H1 (cell line): ENCODE results near the gene ZNF598. TPM values are rescaled to one million over a fixed set of nuclear protein-coding genes. Genes with fewer than 3 reads are reported as not detected.
"Not testable (repeated sequence)": the region's sequence is repeated elsewhere in the genome, so short reads cannot be mapped to it uniquely, and the experiment has no call there.

Experiments
- CTCF ChIA-PET: fragments of 300-600 bp; sonication (Branson Sonifier 250); formaldehyde crosslinking; loops from one replicate; lab custom pipeline; 2021; ENCODE audit not compliant: partially characterized antibody; lab: Charles Lee
- POLR2A ChIA-PET: fragments of 300-600 bp; sonication (Branson Sonifier 250); formaldehyde crosslinking; loops from one replicate; lab custom pipeline; 2021; ENCODE audit warnings: inconsistent platforms; ENCODE audit not compliant: partially characterized antibody; lab: Charles Lee
- DNase-seq, 2 experiments: peaks; one replicate each; pipeline versions ENCODE4 v3.0.0 to v3.0.0-alpha.2; 2010 to 2022; ENCODE audit warnings: low spot score in 2 of 2, low read depth in 1 of 2, mixed read lengths in 1 of 2
- FAIRE-seq: peaks from 2 replicates; lab custom pipeline; 2011; peaks lifted over from hg19 to GRCh38; lab: Jason Lieb, UNC
- H2AFZ ChIP-seq: 2 replicates; pipeline ENCODE4 v1.8.1; 2012; ENCODE audit warnings: low read length, inconsistent platforms
- H2AK5ac ChIP-seq: 2 replicates; pipeline ENCODE4 v1.6.1; 2013; ENCODE audit warnings: low read depth, low read length
- H2BK120ac ChIP-seq: replicated peaks from 2 replicates; pipeline ENCODE3; 2013; ENCODE audit warnings: low read depth, low read length, inconsistent platforms
- H2BK12ac ChIP-seq: 2 replicates; pipeline ENCODE4 v1.6.1; 2013; ENCODE audit warnings: low read depth, low read length
- H2BK15ac ChIP-seq: 2 replicates; pipeline ENCODE4 v1.6.1; 2013; ENCODE audit warnings: low read length
- H2BK20ac ChIP-seq: 2 replicates; pipeline ENCODE4 v1.6.1; 2013; ENCODE audit warnings: low read length
- H2BK5ac ChIP-seq: 2 replicates; pipeline ENCODE4 v1.6.1; 2013; ENCODE audit warnings: low read depth, low read length
- H3K14ac ChIP-seq: 2 replicates; pipeline ENCODE4 v1.6.1; 2013; ENCODE audit warnings: inconsistent platforms; ENCODE audit not compliant: insufficient read length
- H3K18ac ChIP-seq: 2 replicates; pipeline ENCODE4 v1.6.1; 2013; ENCODE audit warnings: low read length; ENCODE audit errors: extremely low read depth
- H3K23ac ChIP-seq: 2 replicates; pipeline ENCODE4 v1.6.1; 2013; ENCODE audit warnings: inconsistent platforms; ENCODE audit not compliant: insufficient read length
- H3K23me2 ChIP-seq: 2 replicates; pipeline ENCODE4 v1.6.1; 2013; ENCODE audit warnings: low read depth, low read length
- H3K27ac ChIP-seq: 2 replicates; pipeline ENCODE4 v1.6.1; 2011; ENCODE audit warnings: low read depth, low read length, inconsistent platforms
- H3K27me3 ChIP-seq, 4 experiments: replicated peaks in 1 of 4; 1 replicate in 1 of 4; 2 replicates in 3 of 4; pipeline versions ENCODE4 v1.6.1 to v1.8.1; 2011 to 2013; ENCODE audit warnings: low read length in 3 of 4, mild to moderate bottlenecking in 3 of 4, inconsistent platforms in 2 of 4, mixed read lengths in 2 of 4, moderate library complexity in 1 of 4; ENCODE audit not compliant: control insufficient read depth in 3 of 4, insufficient read depth in 3 of 4; ENCODE audit errors: extremely low read depth in 1 of 4
- H3K36me3 ChIP-seq, 4 experiments: 2 replicates each; pipeline versions ENCODE4 v1.6.1 to v1.8.1; 2011 to 2013; ENCODE audit warnings: mild to moderate bottlenecking in 4 of 4, low read length in 3 of 4, moderate library complexity in 2 of 4, control low read depth in 1 of 4, inconsistent platforms in 1 of 4; ENCODE audit not compliant: insufficient read depth in 4 of 4, control insufficient read depth in 2 of 4
- H3K4ac ChIP-seq: replicated peaks from 2 replicates; pipeline ENCODE3; 2013; ENCODE audit warnings: low read length, low read depth, mixed read lengths, inconsistent platforms; ENCODE audit not compliant: insufficient read length
- H3K4me1 ChIP-seq, 4 experiments: replicated peaks in 1 of 4; 1 replicate in 1 of 4; 2 replicates in 3 of 4; pipeline versions ENCODE4 v1.6.1 to v1.8.1; 2011 to 2013; ENCODE audit warnings: low read length in 3 of 4, inconsistent platforms in 2 of 4, mixed read lengths in 1 of 4; ENCODE audit not compliant: insufficient read depth in 4 of 4, control insufficient read depth in 3 of 4
- H3K4me2 ChIP-seq, 2 experiments: 2 replicates each; pipeline versions ENCODE4 v1.6.1 to v1.8.1; 2011 to 2013; ENCODE audit warnings: low read depth in 2 of 2, low read length in 2 of 2, control low read depth in 1 of 2, inconsistent platforms in 1 of 2, mild to moderate bottlenecking in 1 of 2; ENCODE audit not compliant: insufficient read depth in 1 of 2
- H3K4me3 ChIP-seq, 4 experiments: fragments of 200-600, 300-600 bp in 1 of 4; sonication (generic), shearing (Covaris generic), sonication (Bioruptor Twin) in 1 of 4; 2 replicates each; pipeline versions ENCODE4 v1.5.1 to v1.8.1; 2011 to 2016; ENCODE audit warnings: low read length in 4 of 4, low read depth in 3 of 4, control low read depth in 2 of 4, inconsistent platforms in 2 of 4, mild to moderate bottlenecking in 2 of 4, mixed read lengths in 1 of 4, moderate library complexity in 1 of 4; ENCODE audit not compliant: insufficient read depth in 2 of 4; ENCODE audit errors: extremely low read depth in 1 of 4
- H3K56ac ChIP-seq: replicated peaks from 2 replicates; pipeline ENCODE3; 2013; ENCODE audit warnings: low read depth, mild to moderate bottlenecking, mixed read lengths, low read length, inconsistent platforms; ENCODE audit not compliant: insufficient read length
- H3K79me1 ChIP-seq: 2 replicates; pipeline ENCODE4 v1.6.1; 2013; ENCODE audit warnings: low read depth, low read length, control low read depth
- H3K79me2 ChIP-seq, 2 experiments: 2 replicates each; pipeline versions ENCODE4 v1.6.1 to v1.8.1; 2012 to 2013; ENCODE audit warnings: low read length in 2 of 2, mild to moderate bottlenecking in 2 of 2, inconsistent platforms in 1 of 2; ENCODE audit not compliant: insufficient read depth in 2 of 2, control insufficient read depth in 1 of 2
- H3K9ac ChIP-seq, 4 experiments: replicated peaks in 1 of 4; 1 replicate in 1 of 4; 2 replicates in 3 of 4; pipeline versions ENCODE4 v1.6.1 to v1.8.1; 2011 to 2013; ENCODE audit warnings: low read depth in 3 of 4, low read length in 3 of 4, control low read depth in 2 of 4, mild to moderate bottlenecking in 2 of 4, moderate library complexity in 2 of 4, inconsistent platforms in 1 of 4; ENCODE audit errors: extremely low read depth in 1 of 4
- H3K9me3 ChIP-seq, 2 experiments: 2 replicates each; pipeline versions ENCODE4 v1.6.1 to v1.8.1; 2012 to 2013; ENCODE audit warnings: mild to moderate bottlenecking in 2 of 2, moderate library complexity in 2 of 2, control low read depth in 1 of 2, inconsistent platforms in 1 of 2, low read depth in 1 of 2, low read length in 1 of 2, mixed read lengths in 1 of 2; ENCODE audit not compliant: insufficient read depth in 2 of 2
- H4K20me1 ChIP-seq, 2 experiments: replicated peaks in 1 of 2; 2 replicates each; pipeline versions ENCODE3 to v1.8.1; 2011 to 2013; ENCODE audit warnings: inconsistent platforms in 2 of 2, low read length in 2 of 2, mild to moderate bottlenecking in 1 of 2; ENCODE audit not compliant: insufficient read depth in 2 of 2, control insufficient read depth in 1 of 2
- H4K5ac ChIP-seq: 2 replicates; pipeline ENCODE4 v1.6.1; 2013; ENCODE audit warnings: low read length, low read depth, mixed read lengths, inconsistent platforms; ENCODE audit not compliant: insufficient read length
- H4K8ac ChIP-seq: 2 replicates; pipeline ENCODE4 v1.8.0; 2013; ENCODE audit warnings: mild to moderate bottlenecking, moderate library complexity, low read length, inconsistent platforms; ENCODE audit not compliant: insufficient read depth; ENCODE audit errors: extremely low read depth
- H4K91ac ChIP-seq: replicated peaks from 2 replicates; pipeline ENCODE3; 2013; ENCODE audit warnings: low read length, mixed read lengths, inconsistent platforms; ENCODE audit not compliant: insufficient read length
- WGBS, 2 experiments: shearing (Covaris generic) in 1 of 2; methylation state at CpG; one replicate each; pipeline versions ENCODE4 v1.1.6 to v1.1.7; 2013 to 2015; ENCODE audit warnings: low lambda C conversion rate in 2 of 2, mixed read lengths in 2 of 2, inconsistent platforms in 1 of 2, low coverage in 1 of 2, missing lambda C conversion rate in 1 of 2; ENCODE audit not compliant: insufficient replicate concordance in 2 of 2, insufficient coverage in 1 of 2, insufficient read length in 1 of 2; ENCODE audit errors: extremely low coverage in 1 of 2, missing lambda C conversion rate in 1 of 2; 5-methylcytosine and 5-hydroxymethylcytosine counted together
- polyA plus RNA-seq, 7 experiments: library from polyadenylated mRNA; depleted of rRNA in 3 of 7; stranded (reverse) in 5 of 7; unstranded in 2 of 7; fragments of >200 nt in 5 of 7; fragments of 200-250 nt in 2 of 7; gene quantifications; 1 replicate in 5 of 7; 2 replicates in 1 of 7; 4 replicates in 1 of 7; pipeline versions ENCODE4 v1.2.1 to v1.2.3, GENCODE V29; 2011 to 2013; ENCODE audit warnings: missing spikeins in 2 of 7, mixed read lengths in 2 of 7
- total RNA-seq: library from RNA; stranded (reverse); fragmentation: NEBNext Ultra II Directional; extraction: Animal tissue kit (Norgen Biotek cat#: 25700); gene quantifications from 2 replicates; pipeline ENCODE4 v1.2.1, GENCODE V29; 2021

Gene ZNF598
- total and polyA plus RNA-seq, 2 of the 8 experiments (the other 6 are each of a cell fraction or from before 2014, with no cell fraction given): 29.3 to 47.6 TPM

DNA sequence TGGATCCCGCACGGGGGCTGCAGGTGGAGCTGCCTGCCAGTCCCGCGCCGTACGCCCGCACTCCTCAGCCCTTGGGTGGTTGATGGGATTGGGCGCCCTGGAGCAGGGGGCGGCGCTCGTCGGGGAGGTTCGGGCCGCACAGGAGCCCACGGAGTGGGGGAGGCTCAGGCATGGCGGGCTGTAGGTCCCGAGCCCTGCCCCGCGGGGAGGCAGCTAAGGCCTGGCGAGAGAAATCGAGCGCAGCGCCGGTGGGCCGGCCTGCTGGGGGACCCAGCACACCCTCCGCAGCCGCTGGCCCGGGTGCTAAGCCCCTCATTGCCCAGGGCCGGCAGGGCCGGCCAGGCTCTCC is 51.5 kb downstream of the ZNF598 start:
- H3K9me3 ChIP-seq, H3K18ac ChIP-seq, H4K5ac ChIP-seq, H3K79me1 ChIP-seq, H2BK12ac ChIP-seq, H4K8ac ChIP-seq, H2BK5ac ChIP-seq, H3K23ac ChIP-seq, H3K4ac ChIP-seq, H3K14ac ChIP-seq, H3K9ac ChIP-seq, H2BK15ac ChIP-seq, H2AK5ac ChIP-seq, H3K4me2 ChIP-seq, H2BK20ac ChIP-seq, FAIRE-seq, H4K20me1 ChIP-seq, H2BK120ac ChIP-seq, H2AFZ ChIP-seq, H4K91ac ChIP-seq, H3K4me3 ChIP-seq, H3K27me3 ChIP-seq, H3K27ac ChIP-seq, H3K23me2 ChIP-seq, DNase-seq, H3K56ac ChIP-seq: not testable (repeated sequence)
- ChIA-PET POLR2A (interaction anchor here (1.3 to 19.8 kb wide), 6 partner anchors 9 to 197 kb away, joined by 4 to 736 read pairs (median 58); partner anchors contain the start of genes GFER, MSRB1, NME3 and NOXO1), CTCF (interaction anchor here (1.1 to 1.8 kb wide), 3 partner anchors 13 to 20 kb away, joined by 3 to 8 read pairs (median 4); partner anchors contain the start of gene TBL3)
- Histone ChIP-seq H3K79me2 (peaks cover 0 to 14% of the 10 kb centered on the region in 2 experiments; a peak in 2 of 4 replicates), H3K36me3 (peaks cover 10 to 23% (median 19%) of the 10 kb centered on the region in 4 experiments), H3K4me1 (peaks cover 0 to 12% (median under 1%) of the 10 kb centered on the region in 4 experiments; a peak in 4 of 7 replicates)
- 90% methylated on average over 12 of the region's 30 CpGs; no CpG with 5 or more reads in 1 of the 2 experiments for WGBS, 2 experiments
